Activated naive CD4-positive, alpha-beta T cell treated with anti-CD3 and anti-CD28 coated beads, Interleukin-2, amount 10 ng/mL, durations not matched to agents 7 days and 5 days (primary cell): ENCODE results near the gene KRT72.

Experiments used
- CTCF ChIA-PET: fragments of 350-600 bp; sonication (Branson Sonifier 250); formaldehyde crosslinking; loops from one replicate; lab custom pipeline; 2021; ENCODE audit warnings: antibody characterized with exemption; lab: Charles Lee
- DNase-seq: peaks from one replicate; pipeline ENCODE4 v3.0.0-alpha.2; 2020
- H3K27ac Mint-ChIP-seq: one replicate; pipeline ENCODE4 v1.8.0; 2021; ENCODE audit warnings: mild to moderate bottlenecking, moderate library complexity, mixed read lengths
- H3K27me3 Mint-ChIP-seq: one replicate; pipeline ENCODE4 v1.8.0; 2021; ENCODE audit warnings: mild to moderate bottlenecking, mixed read lengths
- H3K36me3 Mint-ChIP-seq: one replicate; pipeline ENCODE4 v1.8.0; 2021; ENCODE audit warnings: mixed read lengths
- H3K4me1 Mint-ChIP-seq: one replicate; pipeline ENCODE4 v1.8.0; 2021; ENCODE audit warnings: mixed read lengths
- H3K4me3 Mint-ChIP-seq: one replicate; pipeline ENCODE4 v1.8.0; 2021; ENCODE audit warnings: mild to moderate bottlenecking, moderate library complexity, mixed read lengths
- H3K9me3 Mint-ChIP-seq: one replicate; pipeline ENCODE4 v1.8.0; 2021; ENCODE audit warnings: mixed read lengths

The KRT72 gene

GRCh38 chr12:52600941-52601481, at the start of gene KRT72:
KRT72 (minus strand) TSS chr12:52601463; CDS start chr12:52601452, 11 bp downstream.
- no peak for DNase-seq
- no peaks in the 10 kb centered on the region for H3K36me3 Mint-ChIP-seq
- H3K4me1 Mint-ChIP-seq = peaks cover 32% of the 10 kb centered on the region
- H3K4me3 Mint-ChIP-seq = no peak within 1 kb of the TSS
- H3K27ac Mint-ChIP-seq = no peak within 1 kb of the TSS
- H3K27me3 Mint-ChIP-seq = peaks cover 34% of the 10 kb centered on the region
- CTCF ChIA-PET = no interaction called here
- peaks cover 3% of the 10 kb centered on the region for H3K9me3 Mint-ChIP-seq

GRCh38 chr12:52650520-52651081, 49.3 kb upstream of the KRT72 start:
- H3K27ac Mint-ChIP-seq = no peak overlapping the region
- H3K36me3 Mint-ChIP-seq = peaks cover 6% of the 10 kb centered on the region
- peaks cover 5% of the 10 kb centered on the region for H3K9me3 Mint-ChIP-seq

GRCh38 chr12:52649066-52649465, 47.8 kb upstream of the KRT72 start:
- no peak for DNase-seq
- Mint-ChIP-seq H3K9me3 (peaks cover 17% of the 10 kb centered on the region), H3K36me3 (peaks cover 16% of the 10 kb centered on the region), H3K27me3 (peaks cover 30% of the 10 kb centered on the region), H3K4me1 (peaks cover 57% of the 10 kb centered on the region), H3K4me3 (no peak overlapping the region), H3K27ac (peak overlapping the region; percentile 68)
- CTCF ChIA-PET = interaction anchor here (0.7 to 1.6 kb wide), 3 partner anchors 40 to 231 kb away, joined by 3 to 4 read pairs (median 3); no protein-coding TSS in a partner anchor

More at GRCh38 chr12:52650520-52651081, 49.3 kb upstream of the KRT72 start:
- CTCF ChIA-PET = no interaction called here
- no peak for DNase-seq
- Mint-ChIP-seq H3K4me3 (no peak overlapping the region), H3K4me1 (peaks cover 41% of the 10 kb centered on the region), H3K27me3 (peaks cover 39% of the 10 kb centered on the region)

- no peak overlapping the region for H3K4me3 Mint-ChIP-seq
- H3K27me3 Mint-ChIP-seq = peaks cover 21% of the 10 kb centered on the region
- H3K4me1 Mint-ChIP-seq = peaks cover 67% of the 10 kb centered on the region
- H3K36me3 Mint-ChIP-seq = peaks cover 22% of the 10 kb centered on the region
- H3K9me3 Mint-ChIP-seq = peaks cover 17% of the 10 kb centered on the region
- no peak for DNase-seq
- H3K27ac Mint-ChIP-seq = peak overlapping the region; percentile 100
- CTCF ChIA-PET = interaction anchor here (1.6 kb wide), 1 partner anchor 39 kb away, joined by 4 read pairs; no protein-coding TSS in a partner anchor
These were observed 46.8 kb upstream of the KRT72 start for GRCh38 chr12:52648012-52648550.

GRCh38 chr12:52647601-52648000, 46.3 kb upstream of the KRT72 start:
- H3K9me3 Mint-ChIP-seq = peaks cover 17% of the 10 kb centered on the region
- no peak overlapping the region for H3K4me3 Mint-ChIP-seq
- DNase-seq = no peak
- H3K27me3 Mint-ChIP-seq = peaks cover 21% of the 10 kb centered on the region
- H3K27ac Mint-ChIP-seq = peak overlapping the region; percentile 100
- H3K36me3 Mint-ChIP-seq = peaks cover 24% of the 10 kb centered on the region
- H3K4me1 Mint-ChIP-seq = peaks cover 66% of the 10 kb centered on the region
- CTCF ChIA-PET = no interaction called here

- H3K27me3 Mint-ChIP-seq = peaks cover 13% of the 10 kb centered on the region
- peak overlapping the region; percentile 100 for H3K27ac Mint-ChIP-seq
- peaks cover 15% of the 10 kb centered on the region for H3K9me3 Mint-ChIP-seq
- H3K4me3 Mint-ChIP-seq = no peak overlapping the region
- DNase-seq = peak; percentile 16
- CTCF ChIA-PET = no interaction called here
- peaks cover 76% of the 10 kb centered on the region for H3K4me1 Mint-ChIP-seq
- peaks cover 30% of the 10 kb centered on the region for H3K36me3 Mint-ChIP-seq
These were observed 45.4 kb upstream of the KRT72 start for GRCh38 chr12:52646613-52647012.

- Mint-ChIP-seq H3K27ac (peak overlapping the region; percentile 100), H3K36me3 (peaks cover 30% of the 10 kb centered on the region), H3K27me3 (peaks cover 10% of the 10 kb centered on the region), H3K4me3 (peak overlapping the region; percentile 56), H3K9me3 (peaks cover 15% of the 10 kb centered on the region), H3K4me1 (peaks cover 82% of the 10 kb centered on the region)
- DNase-seq = peak; percentile 24
- CTCF ChIA-PET = no interaction called here
These were observed 44.7 kb upstream of the KRT72 start for GRCh38 chr12:52645982-52646381.

GRCh38 chr12:52645120-52645761, 44.0 kb upstream of the KRT72 start:
- CTCF ChIA-PET = interaction anchor here (1.1 kb wide), 1 partner anchor 62 kb away, joined by 4 read pairs; no protein-coding TSS in a partner anchor
- Mint-ChIP-seq H3K36me3 (peaks cover 30% of the 10 kb centered on the region), H3K9me3 (peaks cover 15% of the 10 kb centered on the region), H3K4me3 (peak overlapping the region; percentile 56), H3K27me3 (peaks cover 5% of the 10 kb centered on the region), H3K27ac (peak overlapping the region; percentile 100), H3K4me1 (peaks cover 84% of the 10 kb centered on the region)
- DNase-seq = peak; percentile 82

GRCh38 chr12:52644078-52644415, 42.8 kb upstream of the KRT72 start:
- peak; percentile 13 for DNase-seq
- peaks cover 80% of the 10 kb centered on the region for H3K4me1 Mint-ChIP-seq
- H3K36me3 Mint-ChIP-seq = peaks cover 28% of the 10 kb centered on the region
- CTCF ChIA-PET = interaction anchor here (1.2 kb wide), 1 partner anchor 11 kb away, joined by 3 read pairs; no protein-coding TSS in a partner anchor
- H3K27ac Mint-ChIP-seq = peak overlapping the region; percentile 100
- peaks cover 15% of the 10 kb centered on the region for H3K9me3 Mint-ChIP-seq
- H3K27me3 Mint-ChIP-seq = peaks cover 5% of the 10 kb centered on the region
- H3K4me3 Mint-ChIP-seq = no peak overlapping the region

- H3K36me3 Mint-ChIP-seq = peaks cover 27% of the 10 kb centered on the region
- H3K9me3 Mint-ChIP-seq = peaks cover 15% of the 10 kb centered on the region
- CTCF ChIA-PET = interaction anchor here (1.2 kb wide), 1 partner anchor 10 kb away, joined by 3 read pairs; no protein-coding TSS in a partner anchor
- no peak overlapping the region for H3K4me3 Mint-ChIP-seq
- H3K27ac Mint-ChIP-seq = peak overlapping the region; percentile 100
- peaks cover 5% of the 10 kb centered on the region for H3K27me3 Mint-ChIP-seq
- peaks cover 74% of the 10 kb centered on the region for H3K4me1 Mint-ChIP-seq
- peak; percentile 16 for DNase-seq
These were observed 42.2 kb upstream of the KRT72 start for GRCh38 chr12:52643233-52644077.

GRCh38 chr12:52641468-52641867, 40.2 kb upstream of the KRT72 start:
- no peak overlapping the region for H3K4me3 Mint-ChIP-seq
- peaks cover 55% of the 10 kb centered on the region for H3K4me1 Mint-ChIP-seq
- H3K9me3 Mint-ChIP-seq = peaks cover 12% of the 10 kb centered on the region
- CTCF ChIA-PET = interaction anchor here (1.5 kb wide), 1 partner anchor 8 kb away, joined by 6 read pairs; no protein-coding TSS in a partner anchor
- peaks cover 24% of the 10 kb centered on the region for H3K36me3 Mint-ChIP-seq
- DNase-seq = peak; percentile 19
- peaks cover 9% of the 10 kb centered on the region for H3K27me3 Mint-ChIP-seq
- no peak overlapping the region for H3K27ac Mint-ChIP-seq

GRCh38 chr12:52637299-52637698, 36.0 kb upstream of the KRT72 start:
- Mint-ChIP-seq H3K4me1 (peaks cover 50% of the 10 kb centered on the region), H3K36me3 (peaks cover 5% of the 10 kb centered on the region), H3K27me3 (peaks cover 8% of the 10 kb centered on the region), H3K4me3 (no peak overlapping the region), H3K9me3 (peaks cover 1% of the 10 kb centered on the region), H3K27ac (no peak overlapping the region)
- CTCF ChIA-PET = no interaction called here
- no peak for DNase-seq

GRCh38 chr12:52636592-52637258, 35.5 kb upstream of the KRT72 start:
- no peak for DNase-seq
- H3K27me3 Mint-ChIP-seq = peaks cover 8% of the 10 kb centered on the region
- no peak overlapping the region for H3K4me3 Mint-ChIP-seq
- peaks cover 1% of the 10 kb centered on the region for H3K9me3 Mint-ChIP-seq
- peaks cover 50% of the 10 kb centered on the region for H3K4me1 Mint-ChIP-seq
- no peak overlapping the region for H3K27ac Mint-ChIP-seq
- CTCF ChIA-PET = no interaction called here
- H3K36me3 Mint-ChIP-seq = peaks cover 1% of the 10 kb centered on the region
